Nephron (organoid): ENCODE measurements around the gene CCNL1.
A peak's percentile ranks its signal among the peaks of the same experiment; 100 is the strongest.

ENCODE experiments used
- H3K27ac Mint-ChIP-seq, 3 experiments: 2 replicates each; pipeline ENCODE4 v1.8.0; 2020; ENCODE audit warnings: mixed read lengths in 3 of 3, mild to moderate bottlenecking in 2 of 3, moderate library complexity in 1 of 3
- H3K27me3 Mint-ChIP-seq: 2 replicates; pipeline ENCODE4 v1.8.0; 2021; ENCODE audit warnings: low read depth, mild to moderate bottlenecking, moderate library complexity, mixed read lengths
- H3K36me3 Mint-ChIP-seq: 2 replicates; pipeline ENCODE4 v1.8.0; 2020; ENCODE audit warnings: low read depth, mixed read lengths
- H3K4me1 Mint-ChIP-seq: 2 replicates; pipeline ENCODE4 v1.8.0; 2020; ENCODE audit warnings: mixed read lengths
- H3K4me3 Mint-ChIP-seq, 3 experiments: 2 replicates each; pipeline ENCODE4 v1.8.0; 2020; ENCODE audit warnings: mild to moderate bottlenecking in 3 of 3, mixed read lengths in 3 of 3, moderate library complexity in 2 of 3
- H3K9me3 Mint-ChIP-seq: 2 replicates; pipeline ENCODE4 v1.8.0; 2020; ENCODE audit warnings: mixed read lengths
- CTCF ChIP-seq, 3 experiments: fragments of 200-600 bp; sonication (generic); IDR thresholded peaks; one replicate each; pipeline ENCODE4 v1.5.0; 2021; ENCODE audit warnings: antibody characterized with exemption in 3 of 3; ENCODE audit not compliant: unreplicated experiment in 3 of 3

The CCNL1 gene

GRCh38 chr3:157152438-157152837 lies 7.5 kb downstream of the CCNL1 start:
- H3K27ac Mint-ChIP-seq = no peak overlapping the region
- TF ChIP-seq CTCF (IDR thresholded peaks at IDR 0.05; ENCODE audit: unreplicated experiment in 3 of 3) = no peak
- H3K4me1 Mint-ChIP-seq = peaks cover 34% of the 10 kb centered on the region
- no peaks in the 10 kb centered on the region for H3K9me3 Mint-ChIP-seq
- peaks cover 84% of the 10 kb centered on the region for H3K36me3 Mint-ChIP-seq
- H3K27me3 Mint-ChIP-seq = no peaks in the 10 kb centered on the region
- H3K4me3 Mint-ChIP-seq = no peak overlapping the region

- TF ChIP-seq CTCF (IDR thresholded peaks at IDR 0.05; ENCODE audit: unreplicated experiment in 3 of 3) = no peak
- Mint-ChIP-seq H3K27ac (no peak overlapping the region), H3K9me3 (no peaks in the 10 kb centered on the region), H3K4me1 (peaks cover 33% of the 10 kb centered on the region), H3K4me3 (no peak overlapping the region), H3K27me3 (no peaks in the 10 kb centered on the region), H3K36me3 (peaks cover 84% of the 10 kb centered on the region)
Observed at GRCh38 chr3:157151627-157152026, 8.3 kb downstream of the CCNL1 start.

GRCh38 chr3:157151151-157151550 lies 8.8 kb downstream of the CCNL1 start:
- Mint-ChIP-seq H3K9me3 (no peaks in the 10 kb centered on the region), H3K27me3 (no peaks in the 10 kb centered on the region), H3K4me3 (no peak overlapping the region), H3K36me3 (peaks cover 82% of the 10 kb centered on the region), H3K27ac (no peak overlapping the region), H3K4me1 (peaks cover 30% of the 10 kb centered on the region)
- no peak for TF ChIP-seq CTCF (IDR thresholded peaks at IDR 0.05; ENCODE audit: unreplicated experiment in 3 of 3)

- H3K9me3 Mint-ChIP-seq = no peaks in the 10 kb centered on the region
- no peak overlapping the region for H3K27ac Mint-ChIP-seq
- H3K36me3 Mint-ChIP-seq = peaks cover 83% of the 10 kb centered on the region
- peaks cover 17% of the 10 kb centered on the region for H3K4me1 Mint-ChIP-seq
- no peak for TF ChIP-seq CTCF (IDR thresholded peaks at IDR 0.05; ENCODE audit: unreplicated experiment in 3 of 3)
- H3K4me3 Mint-ChIP-seq = no peak overlapping the region
- no peaks in the 10 kb centered on the region for H3K27me3 Mint-ChIP-seq
Observed at GRCh38 chr3:157149136-157149696, 10.7 kb downstream of the CCNL1 start.

GRCh38 chr3:157148196-157148889 lies 11.6 kb downstream of the CCNL1 start:
- TF ChIP-seq CTCF (IDR thresholded peaks at IDR 0.05; ENCODE audit: unreplicated experiment in 3 of 3) = no peak
- H3K4me3 Mint-ChIP-seq = no peak overlapping the region

More at GRCh38 chr3:157148196-157148889, 11.6 kb downstream of the CCNL1 start:
- H3K36me3 Mint-ChIP-seq = peaks cover 84% of the 10 kb centered on the region
- no peaks in the 10 kb centered on the region for H3K27me3 Mint-ChIP-seq
- H3K27ac Mint-ChIP-seq = peak overlapping the region in 1 of 3 experiments; percentile 33
- H3K4me1 Mint-ChIP-seq = peaks cover 15% of the 10 kb centered on the region
- no peaks in the 10 kb centered on the region for H3K9me3 Mint-ChIP-seq
